ENCODE measurements around the gene MLXIP.
A peak's percentile ranks its signal among the peaks of the same experiment; 100 is the strongest.

Gene MLXIP

DNA sequence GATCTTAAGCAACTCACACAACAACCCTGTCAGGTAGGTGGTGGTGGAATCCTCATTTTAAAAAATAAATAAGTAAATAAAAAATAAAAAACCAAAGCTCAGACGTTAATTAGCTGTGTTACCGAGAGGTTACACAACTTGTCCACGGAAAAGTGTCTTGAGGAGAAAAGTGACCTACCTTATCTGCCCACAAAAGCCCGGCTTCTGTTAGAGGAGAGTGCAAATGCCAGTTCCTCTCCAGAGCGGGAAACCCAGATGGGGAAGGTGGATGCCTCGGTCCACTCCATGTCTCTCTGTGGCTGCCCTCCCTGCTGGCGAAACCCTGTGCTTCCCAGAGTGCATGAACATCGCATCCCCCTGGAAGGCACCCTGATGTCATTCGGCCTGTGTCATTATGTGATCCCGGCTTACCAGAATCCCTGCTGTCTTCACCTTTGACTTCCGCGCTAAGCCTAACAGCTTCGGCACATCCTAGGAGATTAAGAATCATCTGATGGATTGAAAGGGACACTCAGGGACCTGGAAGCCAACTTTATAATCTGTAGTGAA is 6.4 kb downstream of the MLXIP start:
- Histone ChIP-seq H3K27ac (ENCODE audit: extremely low read depth, low read depth, low read length) (no peak overlapping the region), H3K36me3 (ENCODE audit: control insufficient read depth in 2 of 2, insufficient read depth in 1 of 2, low read length in 2 of 2) (peaks cover 0 to 45% of the 10 kb centered on the region in 2 experiments; a peak in 2 of 3 replicates), H3K4me1 (ENCODE audit: control insufficient read depth, insufficient read depth, low read length) (peaks cover 15% of the 10 kb centered on the region), H3K4me3 (ENCODE audit: low read depth, low read length) (no peak overlapping the region), H3K9me3 (ENCODE audit: control insufficient read depth, insufficient read depth, low read depth, low read length) (no peaks in the 10 kb centered on the region)
- ChIA-PET POLR2A (no interaction called here), CTCF (no interaction called here)
- TF ChIP-seq YY1 (tag by site-specific recombination; IDR thresholded peaks at IDR 0.05) = no peak
- no peak for TF ChIP-seq ZNF514 (tag by site-specific recombination; IDR thresholded peaks at IDR 0.05)
- peak; percentile 48; the same call in 1 of the 2 replicates for TF ChIP-seq ZIC2 (tag by site-specific recombination; IDR thresholded peaks at IDR 0.05)
- TF ChIP-seq ZNF626 (tag by site-specific recombination; IDR thresholded peaks at IDR 0.05) = no peak
- no peak for TF ChIP-seq ZBTB7A (tag by site-specific recombination; IDR thresholded peaks at IDR 0.05; ENCODE audit: low read depth)
- TF ChIP-seq ZNF416 (tag by site-specific recombination; IDR thresholded peaks at IDR 0.05) = no peak
- TF ChIP-seq, protein P1, sequence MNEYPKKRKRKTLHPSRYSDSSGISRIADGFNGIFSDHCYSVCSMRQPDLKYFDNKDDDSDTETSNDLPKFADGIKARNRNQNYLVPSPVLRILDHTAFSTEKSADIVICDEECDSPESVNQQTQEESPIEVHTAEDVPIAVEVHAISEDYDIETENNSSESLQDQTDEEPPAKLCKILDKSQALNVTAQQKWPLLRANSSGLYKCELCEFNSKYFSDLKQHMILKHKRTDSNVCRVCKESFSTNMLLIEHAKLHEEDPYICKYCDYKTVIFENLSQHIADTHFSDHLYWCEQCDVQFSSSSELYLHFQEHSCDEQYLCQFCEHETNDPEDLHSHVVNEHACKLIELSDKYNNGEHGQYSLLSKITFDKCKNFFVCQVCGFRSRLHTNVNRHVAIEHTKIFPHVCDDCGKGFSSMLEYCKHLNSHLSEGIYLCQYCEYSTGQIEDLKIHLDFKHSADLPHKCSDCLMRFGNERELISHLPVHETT (tag by site-specific recombination; IDR thresholded peaks at IDR 0.05) = no peak
- TF ChIP-seq KLF9 (tag by site-specific recombination; IDR thresholded peaks at IDR 0.05; ENCODE audit: low read depth) = no peak
- TF ChIP-seq ZBTB21 (tag by site-specific recombination; IDR thresholded peaks at IDR 0.05) = no peak

DNA sequence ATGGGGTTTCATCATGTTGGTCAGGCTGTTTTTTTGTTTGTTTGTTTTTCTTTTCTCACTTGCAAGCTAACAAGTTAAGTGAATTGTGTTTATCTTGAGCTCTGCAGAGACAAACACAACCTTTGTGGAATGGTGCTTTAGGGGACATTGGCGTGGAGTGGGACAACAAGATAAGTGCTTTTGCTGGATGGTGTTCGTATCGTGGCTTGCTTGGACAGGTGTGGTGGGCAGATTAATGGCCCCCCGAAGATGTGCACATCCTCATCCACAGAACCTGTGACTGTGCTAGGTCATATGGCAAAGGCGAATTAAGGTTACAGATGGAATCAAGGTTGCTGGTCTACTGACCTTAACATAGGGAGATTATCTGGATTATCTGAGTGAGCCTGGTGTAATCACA is 7.0 kb downstream of the MLXIP start:
- H3K27ac ChIP-seq (ENCODE audit: extremely low read depth, low read depth, low read length) = no peak overlapping the region
- peaks cover 11% of the 10 kb centered on the region for H3K4me1 ChIP-seq (ENCODE audit: control insufficient read depth, insufficient read depth, low read length)
- peaks cover 0 to 45% of the 10 kb centered on the region in 2 experiments; a peak in 2 of 3 replicates for H3K36me3 ChIP-seq (ENCODE audit: control insufficient read depth in 2 of 2, insufficient read depth in 1 of 2, low read length in 2 of 2)
- CTCF ChIA-PET = no interaction called here
- TF ChIP-seq ZNF169 (tag by site-specific recombination; IDR thresholded peaks at IDR 0.05) (no peak), ZNF513 (tag by site-specific recombination; IDR thresholded peaks at IDR 0.05) (no peak), ZNF335 (tag by site-specific recombination; conservative IDR thresholded peaks at IDR 0.05) (no peak), ZNF555 (tag by site-specific recombination; conservative IDR thresholded peaks at IDR 0.05) (no peak), ZNF549 (tag by site-specific recombination; IDR thresholded peaks at IDR 0.05) (no peak), OVOL3 (tag by site-specific recombination; IDR thresholded peaks at IDR 0.05) (no peak), ZFP3 (tag by site-specific recombination; IDR thresholded peaks at IDR 0.05; ENCODE audit: low read depth) (no peak), ZNF211 (tag by site-specific recombination; IDR thresholded peaks at IDR 0.05; ENCODE audit: low read depth) (no peak), ZFP41 (tag by site-specific recombination; IDR thresholded peaks at IDR 0.05; ENCODE audit: borderline replicate concordance) (no peak), YY1 (tag by site-specific recombination; IDR thresholded peaks at IDR 0.05) (no peak)
- TF ChIP-seq, protein P2, sequence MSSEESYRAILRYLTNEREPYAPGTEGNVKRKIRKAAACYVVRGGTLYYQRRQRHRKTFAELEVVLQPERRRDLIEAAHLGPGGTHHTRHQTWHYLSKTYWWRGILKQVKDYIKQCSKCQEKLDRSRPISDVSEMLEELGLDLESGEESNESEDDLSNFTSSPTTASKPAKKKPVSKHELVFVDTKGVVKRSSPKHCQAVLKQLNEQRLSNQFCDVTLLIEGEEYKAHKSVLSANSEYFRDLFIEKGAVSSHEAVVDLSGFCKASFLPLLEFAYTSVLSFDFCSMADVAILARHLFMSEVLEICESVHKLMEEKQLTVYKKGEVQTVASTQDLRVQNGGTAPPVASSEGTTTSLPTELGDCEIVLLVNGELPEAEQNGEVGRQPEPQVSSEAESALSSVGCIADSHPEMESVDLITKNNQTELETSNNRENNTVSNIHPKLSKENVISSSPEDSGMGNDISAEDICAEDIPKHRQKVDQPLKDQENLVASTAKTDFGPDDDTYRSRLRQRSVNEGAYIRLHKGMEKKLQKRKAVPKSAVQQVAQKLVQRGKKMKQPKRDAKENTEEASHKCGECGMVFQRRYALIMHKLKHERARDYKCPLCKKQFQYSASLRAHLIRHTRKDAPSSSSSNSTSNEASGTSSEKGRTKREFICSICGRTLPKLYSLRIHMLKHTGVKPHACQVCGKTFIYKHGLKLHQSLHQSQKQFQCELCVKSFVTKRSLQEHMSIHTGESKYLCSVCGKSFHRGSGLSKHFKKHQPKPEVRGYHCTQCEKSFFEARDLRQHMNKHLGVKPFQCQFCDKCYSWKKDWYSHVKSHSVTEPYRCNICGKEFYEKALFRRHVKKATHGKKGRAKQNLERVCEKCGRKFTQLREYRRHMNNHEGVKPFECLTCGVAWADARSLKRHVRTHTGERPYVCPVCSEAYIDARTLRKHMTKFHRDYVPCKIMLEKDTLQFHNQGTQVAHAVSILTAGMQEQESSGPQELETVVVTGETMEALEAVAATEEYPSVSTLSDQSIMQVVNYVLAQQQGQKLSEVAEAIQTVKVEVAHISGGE (tag by site-specific recombination; conservative IDR thresholded peaks at IDR 0.05; ENCODE audit: low read depth) = no peak
- H3K4me3 ChIP-seq (ENCODE audit: low read depth, low read length) = no peak overlapping the region
- no peaks in the 10 kb centered on the region for H3K9me3 ChIP-seq (ENCODE audit: control insufficient read depth, insufficient read depth, low read depth, low read length)
- POLR2A ChIA-PET = interaction anchor here (1.4 kb wide), 1 partner anchor 11 kb away, joined by 3 read pairs; no protein-coding TSS in a partner anchor

Measured in HEK293 (cell line).